ENCODE results near the gene SH3BP1.
A peak's percentile ranks its signal among the peaks of the same experiment; 100 is the strongest.
"Not testable (repeated sequence)": the region's sequence is repeated elsewhere in the genome, so short reads cannot be mapped to it uniquely, and the experiment has no call there.

SH3BP1 gene

GRCh38 chr22:37633625-37634416 lies 5.6 kb upstream of the SH3BP1 start:
- peak; percentile 77 for DNase-seq (ENCODE audit: low read depth)

GRCh38 chr22:37634417-37634924 lies 5.0 kb upstream of the SH3BP1 start:
- DNase-seq (ENCODE audit: low read depth) = peak; percentile 39

- no peak for DNase-seq (ENCODE audit: low read depth)
Observed at GRCh38 chr22:37635157-37635556, 4.3 kb upstream of the SH3BP1 start.

- peak; percentile 43 for DNase-seq (ENCODE audit: low read depth)
Observed at GRCh38 chr22:37636186-37636948, 3.1 kb upstream of the SH3BP1 start.

- DNase-seq (ENCODE audit: low read depth) = no peak
Observed at GRCh38 chr22:37636949-37637273, 2.6 kb upstream of the SH3BP1 start.

- DNase-seq (ENCODE audit: low read depth) = no peak
Observed at GRCh38 chr22:37638391-37639069, 939 bp upstream of the SH3BP1 start.

GRCh38 chr22:37639771-37640590 lies 512 bp downstream of the SH3BP1 start:
- DNase-seq (ENCODE audit: low read depth) = no peak

- DNase-seq (ENCODE audit: low read depth) = no peak
Observed at GRCh38 chr22:37640591-37641560, 1.4 kb downstream of the SH3BP1 start.

- no peak for DNase-seq (ENCODE audit: low read depth)
Observed at GRCh38 chr22:37641561-37641949, 2.1 kb downstream of the SH3BP1 start.

- DNase-seq (ENCODE audit: low read depth) = peak; percentile 79
Observed at GRCh38 chr22:37643225-37643847, 3.9 kb downstream of the SH3BP1 start.

- DNase-seq (ENCODE audit: low read depth) = no peak
Observed at GRCh38 chr22:37647317-37647716, 7.8 kb downstream of the SH3BP1 start.

GRCh38 chr22:37647928-37648327 lies 8.5 kb downstream of the SH3BP1 start:
- DNase-seq (ENCODE audit: low read depth) = no peak

- DNase-seq (ENCODE audit: low read depth) = no peak
Observed at GRCh38 chr22:37650463-37651136, 11.1 kb downstream of the SH3BP1 start.

- no peak for DNase-seq (ENCODE audit: low read depth)
Observed at GRCh38 chr22:37654563-37655251, 15.2 kb downstream of the SH3BP1 start.

- no peak for DNase-seq (ENCODE audit: low read depth)
Observed at GRCh38 chr22:37655252-37655563, 15.7 kb downstream of the SH3BP1 start.

GRCh38 chr22:37656583-37656982 lies 17.1 kb downstream of the SH3BP1 start:
- DNase-seq (ENCODE audit: low read depth) = not testable (repeated sequence)

- peak; percentile 48 for DNase-seq (ENCODE audit: low read depth)
Observed at GRCh38 chr22:37657590-37658132, 18.2 kb downstream of the SH3BP1 start.

GRCh38 chr22:37658133-37659065 lies 18.9 kb downstream of the SH3BP1 start, which contains the start of gene PDXP:
Gene PDXP, plus strand, starts transcription at chr22:37658723. Its CDS starts 60 bp downstream, at chr22:37658783.
- DNase-seq (ENCODE audit: low read depth) = peak; percentile 100

Data from ELR (cell line).